HK-2 (cell line): ENCODE measurements around the gene RFTN1.

Experiments used
- DNase-seq: peaks from one replicate; pipeline ENCODE4 v3.0.0-alpha.2; 2018; ENCODE audit not compliant: unreplicated experiment

Gene RFTN1

GRCh38 chr3:16513141-16514020 is at the start of gene RFTN1:
RFTN1 (minus strand) TSS chr3:16513699; CDS start chr3:16493869, 19,830 bp downstream.
- DNase-seq, result peak; percentile 48

- no peak for DNase-seq
Measured at GRCh38 chr3:16559653-16560365, 46.3 kb upstream of the RFTN1 start.

GRCh38 chr3:16554126-16554525 is 40.6 kb upstream of the RFTN1 start:
- no peak for DNase-seq

GRCh38 chr3:16552757-16553156 is 39.3 kb upstream of the RFTN1 start:
- no peak for DNase-seq

- DNase-seq, result no peak
Measured at GRCh38 chr3:16551342-16551976, 38.0 kb upstream of the RFTN1 start.

- DNase-seq, result peak; percentile 55
Measured at GRCh38 chr3:16550676-16551341, 37.3 kb upstream of the RFTN1 start.

- no peak for DNase-seq
Measured at GRCh38 chr3:16550305-16550675, 36.8 kb upstream of the RFTN1 start.

- DNase-seq, result no peak
Measured at GRCh38 chr3:16548721-16549120, 35.2 kb upstream of the RFTN1 start.

- no peak for DNase-seq
Measured at GRCh38 chr3:16547561-16548357, 34.3 kb upstream of the RFTN1 start.

GRCh38 chr3:16546186-16547010 is 32.9 kb upstream of the RFTN1 start:
- DNase-seq, result no peak

GRCh38 chr3:16545413-16546185 is 32.1 kb upstream of the RFTN1 start:
- no peak for DNase-seq

- no peak for DNase-seq
Measured at GRCh38 chr3:16543242-16543864, 29.9 kb upstream of the RFTN1 start.

- DNase-seq, result no peak
Measured at GRCh38 chr3:16538507-16538906, 25.0 kb upstream of the RFTN1 start.

GRCh38 chr3:16536996-16537395 is 23.5 kb upstream of the RFTN1 start:
- no peak for DNase-seq

GRCh38 chr3:16536344-16536663 is 22.8 kb upstream of the RFTN1 start:
- DNase-seq, result no peak

GRCh38 chr3:16534640-16535262 is 21.3 kb upstream of the RFTN1 start:
- no peak for DNase-seq

GRCh38 chr3:16533928-16534574 is 20.6 kb upstream of the RFTN1 start:
- no peak for DNase-seq

GRCh38 chr3:16529264-16529663 is 15.8 kb upstream of the RFTN1 start:
- DNase-seq, result no peak
